NT2/D1 (cell line): Measurements from ENCODE around the gene DNTTIP2.

Source experiments
- SUZ12 ChIP-seq: IDR thresholded peaks from 2 replicates; pipeline ENCODE4 v1.6.1; 2011; ENCODE audit not compliant: insufficient read length, insufficient read depth; ENCODE audit errors: extremely low read depth
- YY1 ChIP-seq: IDR thresholded peaks from 2 replicates; pipeline ENCODE4 v1.6.1; 2011; ENCODE audit not compliant: insufficient read length, insufficient read depth
- ZNF274 ChIP-seq: IDR thresholded peaks from 2 replicates; pipeline ENCODE4 v1.6.1; 2011; ENCODE audit warnings: mild to moderate bottlenecking, low read depth, low read length

DNA sequence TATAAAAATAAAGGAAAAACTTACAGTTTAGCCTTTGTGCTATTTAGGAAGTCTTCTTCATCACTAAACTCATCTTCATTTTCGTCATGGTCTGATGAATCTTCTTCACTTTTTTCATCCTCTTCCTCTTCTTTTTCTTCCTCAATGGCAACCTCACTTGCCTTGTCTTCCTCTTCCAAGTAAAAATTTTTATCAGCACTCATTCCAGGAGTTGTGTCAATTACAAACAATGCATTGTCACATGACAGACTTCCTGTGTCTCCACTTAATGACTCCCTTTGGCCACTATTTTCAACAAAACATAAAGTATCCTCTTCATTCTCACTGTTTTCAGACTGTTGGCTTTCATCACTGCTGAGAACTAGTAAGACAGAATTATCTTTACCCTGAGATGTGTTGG, 2.8 kb downstream of the DNTTIP2 start:
- no peak for TF ChIP-seq YY1
- no peak for TF ChIP-seq SUZ12
- TF ChIP-seq ZNF274 = no peak
